Neural cell (in vitro differentiated cells): Measurements from ENCODE around the gene LRRC57. TPM values are rescaled to one million over a fixed set of nuclear protein-coding genes. Genes with fewer than 3 reads are reported as not detected.
A peak's percentile ranks its signal among the peaks of the same experiment; 100 is the strongest.

Source experiments
- H2AFZ ChIP-seq: fragments of 200-600, 300-800 bp; sonication (generic), shearing (Covaris generic); 2 replicates; pipeline ENCODE4 v1.6.0; 2014; ENCODE audit warnings: low read depth, mild to moderate bottlenecking, antibody characterized with exemption, low read length, moderate library complexity
- H3F3A ChIP-seq: fragments of 200-600 bp; shearing (Covaris generic); 2 replicates; pipeline ENCODE4 v1.6.1; 2016; ENCODE audit warnings: mild to moderate bottlenecking, moderate library complexity, mixed read lengths, antibody characterized with exemption, low read length; ENCODE audit not compliant: insufficient read depth, poor library complexity, severe bottlenecking
- H3K27ac ChIP-seq: fragments of 200-600, 300-800 bp; sonication (generic), shearing (Covaris generic); 2 replicates; pipeline ENCODE4 v1.5.1; 2014; ENCODE audit warnings: mild to moderate bottlenecking, low read length, moderate library complexity
- H3K27me3 ChIP-seq: fragments of 300-800, 200-600 bp; sonication (generic), shearing (Covaris generic); 2 replicates; pipeline ENCODE4 v1.6.0; 2014; ENCODE audit warnings: mild to moderate bottlenecking, low read depth, low read length, moderate library complexity; ENCODE audit not compliant: insufficient read depth
- H3K36me3 ChIP-seq: fragments of 300-800, 200-600 bp; sonication (generic), shearing (Covaris generic); 2 replicates; pipeline ENCODE4 v1.5.1; 2014; ENCODE audit warnings: mild to moderate bottlenecking, antibody characterized with exemption, low read length, moderate library complexity; ENCODE audit not compliant: insufficient read depth
- H3K4me2 ChIP-seq: fragments of 300-800, 200-600 bp; sonication (generic), shearing (Covaris generic); 2 replicates; pipeline ENCODE4 v1.6.0; 2014; ENCODE audit warnings: mild to moderate bottlenecking, low read length
- H3K4me3 ChIP-seq: fragments of 300-800, 200-600 bp; sonication (generic), shearing (Covaris generic); 2 replicates; pipeline ENCODE4 v1.5.1; 2014; ENCODE audit warnings: mild to moderate bottlenecking, low read length, moderate library complexity
- H3K79me2 ChIP-seq: fragments of 200-600 bp; shearing (Covaris generic); replicated peaks from 2 replicates; pipeline ENCODE4 v1.6.0; 2014; ENCODE audit warnings: mild to moderate bottlenecking, low read length, moderate library complexity; ENCODE audit not compliant: insufficient read depth
- H3K9ac ChIP-seq: fragments of 300-800, 200-600 bp; sonication (generic), shearing (Covaris generic); 2 replicates; pipeline ENCODE4 v1.6.1; 2016; ENCODE audit warnings: mild to moderate bottlenecking, low read length, mixed read lengths
- H3K9me2 ChIP-seq: fragments of 200-600 bp; shearing (Covaris generic); 2 replicates; pipeline ENCODE4 v1.6.1; 2016; ENCODE audit warnings: mild to moderate bottlenecking, low read length, mixed read lengths; ENCODE audit not compliant: insufficient read depth
- H3K9me3 ChIP-seq: fragments of 200-600, 300-800 bp; sonication (generic), shearing (Covaris generic); 2 replicates; pipeline ENCODE4 v1.6.1; 2016; ENCODE audit warnings: mild to moderate bottlenecking, mixed run types, low read length, moderate library complexity, mixed read lengths
- H4K20me1 ChIP-seq: fragments of 200-600 bp; shearing (Covaris generic); 2 replicates; pipeline ENCODE4 v1.6.1; 2016; ENCODE audit warnings: mild to moderate bottlenecking, mixed run types; ENCODE audit not compliant: insufficient read depth
- CTCF ChIP-seq: fragments of 450-650 bp; IDR thresholded peaks from 2 replicates; pipeline ENCODE4 v1.5.1; 2014; ENCODE audit warnings: antibody characterized with exemption, mild to moderate bottlenecking, moderate library complexity; ENCODE audit not compliant: poor library complexity, severe bottlenecking
- EP300 ChIP-seq: fragments of 450-650 bp; conservative IDR thresholded peaks from 2 replicates; pipeline ENCODE4 v1.6.1; 2014; ENCODE audit warnings: antibody characterized with exemption, mild to moderate bottlenecking, moderate library complexity; ENCODE audit not compliant: poor library complexity, severe bottlenecking
- EZH2 ChIP-seq: fragments of 200-600, 300-800 bp; shearing (Covaris generic), sonication (generic); IDR thresholded peaks from 2 replicates; pipeline ENCODE4 v1.6.1; 2014; ENCODE audit warnings: antibody characterized with exemption, low read length, borderline replicate concordance, mild to moderate bottlenecking; ENCODE audit not compliant: insufficient read depth, poor library complexity, severe bottlenecking
- MXI1 ChIP-seq: fragments of 450-650 bp; conservative IDR thresholded peaks from 2 replicates; pipeline ENCODE4 v1.6.1; 2014; ENCODE audit warnings: antibody characterized with exemption, mild to moderate bottlenecking; ENCODE audit not compliant: poor library complexity, severe bottlenecking
- POLR2AphosphoS5 ChIP-seq: IDR thresholded peaks from 2 replicates; pipeline ENCODE4 v1.6.1; 2012
- RAD21 ChIP-seq: fragments of 450-650 bp; conservative IDR thresholded peaks from 2 replicates; pipeline ENCODE4 v1.6.1; 2014; ENCODE audit warnings: antibody characterized with exemption, mild to moderate bottlenecking, moderate library complexity
- REST ChIP-seq: IDR thresholded peaks from 2 replicates; pipeline ENCODE4 v1.6.1; 2012; ENCODE audit warnings: borderline replicate concordance
- SMC3 ChIP-seq: fragments of 450-650 bp; conservative IDR thresholded peaks from 2 replicates; pipeline ENCODE4 v1.6.1; 2014; ENCODE audit warnings: antibody characterized with exemption, mild to moderate bottlenecking, moderate library complexity; ENCODE audit not compliant: poor library complexity
- TAF1 ChIP-seq: IDR thresholded peaks from 2 replicates; pipeline ENCODE4 v1.6.1; 2012; ENCODE audit warnings: low read depth
- polyA plus RNA-seq: library from polyadenylated mRNA; depleted of rRNA; stranded (reverse); fragments of >200 nt; gene quantifications from 2 replicates; pipeline ENCODE4 v1.2.3, GENCODE V29; 2014

LRRC57 gene
- polyA plus RNA-seq, 1 donor from 2014 or later, result 8.4 TPM

- Histone ChIP-seq H3K9ac (peak overlapping the region; percentile 3), H3K4me3 (no peak overlapping the region), H3K9me3 (no peaks in the 10 kb centered on the region), H3F3A (no peaks in the 10 kb centered on the region), H3K27me3 (no peaks in the 10 kb centered on the region), H2AFZ (no peak overlapping the region), H3K36me3 (no peaks in the 10 kb centered on the region), H3K79me2 (no peaks in the 10 kb centered on the region), H3K9me2 (no peaks in the 10 kb centered on the region), H3K4me2 (no peak overlapping the region), H4K20me1 (no peaks in the 10 kb centered on the region), H3K27ac (no peak overlapping the region)
- TF ChIP-seq SMC3 (no peak), EZH2 (no peak), MXI1 (no peak), TAF1 (no peak), EP300 (no peak), CTCF (no peak), REST (no peak), RAD21 (no peak), POLR2AphosphoS5 (no peak)
Measured at GRCh38 chr15:42582569-42583375, 34.2 kb upstream of the LRRC57 start.

GRCh38 chr15:42581272-42581730 is 32.7 kb upstream of the LRRC57 start:
- H3K79me2 ChIP-seq, result no peaks in the 10 kb centered on the region
- H3K9ac ChIP-seq, result peak overlapping the region; percentile 58
- no peak overlapping the region for H3K27ac ChIP-seq
- no peaks in the 10 kb centered on the region for H4K20me1 ChIP-seq
- no peaks in the 10 kb centered on the region for H3K9me3 ChIP-seq
- peak overlapping the region; percentile 58 for H2AFZ ChIP-seq
- no peaks in the 10 kb centered on the region for H3K36me3 ChIP-seq
- H3K4me2 ChIP-seq, result peak overlapping the region; percentile 9
- no peaks in the 10 kb centered on the region for H3K27me3 ChIP-seq
- H3F3A ChIP-seq, result no peaks in the 10 kb centered on the region
- H3K4me3 ChIP-seq, result peak overlapping the region; percentile 66
- no peaks in the 10 kb centered on the region for H3K9me2 ChIP-seq
- no peak for TF ChIP-seq RAD21
- TF ChIP-seq CTCF, result no peak
- peak; percentile 63 for TF ChIP-seq POLR2AphosphoS5
- TF ChIP-seq TAF1, result peak; percentile 71
- no peak for TF ChIP-seq REST
- TF ChIP-seq EP300, result no peak
